ENCODE results near the gene PHACTR1. TPM values are rescaled to one million over a fixed set of nuclear protein-coding genes. Genes with fewer than 3 reads are reported as not detected.

Gene PHACTR1
- total and polyA plus RNA-seq, 2 of the 4 experiments (the other 2 are of a cell fraction): not detected

- Histone ChIP-seq H2AFZ (replicated peaks; ENCODE audit: low read length, poor library complexity) (no peak overlapping the region), H4K5ac (ENCODE audit: low read depth, low read length) (no peak overlapping the region), H3K36me3 (ENCODE audit: control insufficient read depth, insufficient read depth, low read length) (no peaks in the 10 kb centered on the region), H2BK120ac (ENCODE audit: low read depth, low read length) (no peak overlapping the region), H4K8ac (ENCODE audit: low read depth in 2 of 2, low read length in 2 of 2) (no peak overlapping the region), H3K4ac (ENCODE audit: low read depth, low read length) (no peak overlapping the region), H2BK15ac (ENCODE audit: low read depth, low read length) (no peak overlapping the region), H3K4me2 (ENCODE audit: low read depth, low read length) (no peak overlapping the region), H3K79me1 (ENCODE audit: low read depth in 1 of 2, low read length in 2 of 2) (no peaks in the 10 kb centered on the region), H4K20me1 (ENCODE audit: insufficient read depth, low read length) (no peaks in the 10 kb centered on the region), H4K91ac (ENCODE audit: insufficient read depth, low read depth, low read length) (no peak overlapping the region), H2BK5ac (ENCODE audit: low read depth, low read length, poor library complexity, severe bottlenecking) (no peak overlapping the region), H3K4me3 (ENCODE audit: insufficient read depth, low read depth, low read length) (no peak overlapping the region), H2AK9ac (replicated peaks; ENCODE audit: low read depth, low read length, poor library complexity) (peak overlapping the region; percentile 26), H2BK20ac (ENCODE audit: low read depth, low read length) (no peak overlapping the region), H3K18ac (ENCODE audit: low read depth, low read length) (no peak overlapping the region), H2AK5ac (ENCODE audit: low read depth, low read length) (no peak overlapping the region), H3K4me1 (ENCODE audit: control insufficient read depth, insufficient read depth, low read length) (no peaks in the 10 kb centered on the region), H3K27me3 (ENCODE audit: control insufficient read depth, insufficient read depth, low read length) (no peaks in the 10 kb centered on the region), H3K14ac (replicated peaks; ENCODE audit: low read depth, low read length) (no peak overlapping the region), H3K23ac (ENCODE audit: low read depth, low read length) (no peak overlapping the region), H3K9ac (ENCODE audit: low read depth, low read length) (no peak overlapping the region), H3K56ac (ENCODE audit: extremely low read depth, insufficient read depth, low read length) (no peak overlapping the region), H3K9me3 (ENCODE audit: control insufficient read depth, insufficient read depth, low read length) (peaks cover 5% of the 10 kb centered on the region; the same call in 1 of the 2 replicates), H3K27ac (ENCODE audit: insufficient read depth, low read length) (no peak overlapping the region), H3K9me1 (ENCODE audit: insufficient read depth, low read length) (no peaks in the 10 kb centered on the region)
- ATAC-seq (ENCODE audit: low read depth): no peak
- intact Hi-C loops (cut with micrococcal nuclease) (no loop called here), in situ Hi-C loops (cut with MboI; ENCODE audit: low sequenced_read_pairs) (no loop called here), dilution Hi-C loops (cut with HindIII; ENCODE audit: low sequenced_read_pairs, unreplicated experiment) (no loop called here)
- POLR2A ChIA-PET (ENCODE audit: unreplicated experiment): no interaction called here
- no peak for DNase-seq
- 20% methylated on average over 1 of the region's 4 CpGs; no CpG with 5 or more reads in 1 of the 2 experiments for WGBS, 2 experiments (ENCODE audit: extremely low coverage in 2 of 2, insufficient read length in 1 of 2)
- no TSS peak for BruUV-seq (replicated peaks)
- CTCF ChIA-PET: no interaction called here
- no peak for TF ChIP-seq CEBPB (IDR thresholded peaks at IDR 0.05; ENCODE audit: low read depth, low read length)
- no peak for TF ChIP-seq RFX5 (IDR thresholded peaks at IDR 0.05; ENCODE audit: low read depth, low read length)
- no peak for TF ChIP-seq RCOR1 (IDR thresholded peaks at IDR 0.05; ENCODE audit: insufficient replicate concordance, low read length)
- no peak for TF ChIP-seq FOS (IDR thresholded peaks at IDR 0.05; ENCODE audit: low read depth, low read length)
Measured at GRCh38 chr6:13046084-13046483, 329.5 kb downstream of the PHACTR1 start.
